Peyer's patch (tissue), 4 donors: ENCODE measurements around the gene BRS3. TPM values are rescaled to one million over a fixed set of nuclear protein-coding genes. Genes with fewer than 3 reads are reported as not detected.

Source experiments
- DNase-seq, 3 donors: peaks; one replicate each; pipeline ENCODE4 v3.0.0-alpha.2; 2017 to 2019
- H3K27ac ChIP-seq, 4 donors: fragments of 200-600 bp; sonication (generic); one replicate each; pipeline ENCODE4 v1.5.1; 2016 to 2019
- H3K27me3 ChIP-seq, 2 donors: fragments of 200-600 bp; sonication (generic); one replicate each; pipeline ENCODE4 v1.5.1; 2019
- H3K36me3 ChIP-seq, 3 donors: fragments of 200-600 bp; sonication (generic); one replicate each; pipeline ENCODE4 v1.5.1; 2016 to 2019
- H3K4me1 ChIP-seq, 4 donors: fragments of 200-600 bp; sonication (generic); one replicate each; pipeline ENCODE4 v1.5.1; 2016 to 2019
- H3K4me3 ChIP-seq, 4 donors: fragments of 200-600 bp; sonication (generic); 1 replicate in 3 of 4; 2 replicates in 1 of 4; pipeline ENCODE4 v1.5.1; 2016 to 2019; ENCODE audit warnings: mild to moderate bottlenecking in 1 of 4
- H3K9me3 ChIP-seq, 4 donors: fragments of 200-600 bp; sonication (generic); one replicate each; pipeline ENCODE4 v1.5.1; 2016 to 2019; ENCODE audit warnings: mild to moderate bottlenecking in 1 of 4
- POLR2A ChIP-seq, 2 donors: fragments of 450-650 bp; IDR thresholded peaks; one replicate each; pipeline ENCODE4 v1.5.1; 2017; ENCODE audit warnings: antibody characterized with exemption in 2 of 2, mild to moderate bottlenecking in 2 of 2, moderate library complexity in 2 of 2
- total RNA-seq, 4 donors: library from RNA; depleted of rRNA; stranded (reverse); fragments of >200 nt; gene quantifications; one replicate each; pipeline ENCODE4 v1.1.0, GENCODE V29; 2016
- TF ChIP-seq, protein P1 (sequence below), 6 experiments: fragments of 450-650 bp in 4 of 6; fragments of 200-600 bp in 2 of 6; sonication (generic) in 1 of 6; IDR thresholded peaks; one replicate each; pipeline ENCODE4 v1.5.1; 2017 to 2019; ENCODE audit warnings: antibody characterized with exemption in 6 of 6, mild to moderate bottlenecking in 3 of 6, moderate library complexity in 1 of 6

BRS3 gene
- total RNA-seq, 4 donors from 2014 or later = not detected

GRCh38 chrX:136475236-136475635, 12.5 kb upstream of the BRS3 start:
- Histone ChIP-seq H3K36me3 (no peaks in the 10 kb centered on the region), H3K9me3 (no peaks in the 10 kb centered on the region), H3K27me3 (no peaks in the 10 kb centered on the region), H3K4me3 (no peak overlapping the region), H3K27ac (no peak overlapping the region), H3K4me1 (no peaks in the 10 kb centered on the region)
- no peak for DNase-seq
- TF ChIP-seq POLR2A (IDR thresholded peaks at IDR 0.05) = no peak
- TF ChIP-seq, protein P1, sequence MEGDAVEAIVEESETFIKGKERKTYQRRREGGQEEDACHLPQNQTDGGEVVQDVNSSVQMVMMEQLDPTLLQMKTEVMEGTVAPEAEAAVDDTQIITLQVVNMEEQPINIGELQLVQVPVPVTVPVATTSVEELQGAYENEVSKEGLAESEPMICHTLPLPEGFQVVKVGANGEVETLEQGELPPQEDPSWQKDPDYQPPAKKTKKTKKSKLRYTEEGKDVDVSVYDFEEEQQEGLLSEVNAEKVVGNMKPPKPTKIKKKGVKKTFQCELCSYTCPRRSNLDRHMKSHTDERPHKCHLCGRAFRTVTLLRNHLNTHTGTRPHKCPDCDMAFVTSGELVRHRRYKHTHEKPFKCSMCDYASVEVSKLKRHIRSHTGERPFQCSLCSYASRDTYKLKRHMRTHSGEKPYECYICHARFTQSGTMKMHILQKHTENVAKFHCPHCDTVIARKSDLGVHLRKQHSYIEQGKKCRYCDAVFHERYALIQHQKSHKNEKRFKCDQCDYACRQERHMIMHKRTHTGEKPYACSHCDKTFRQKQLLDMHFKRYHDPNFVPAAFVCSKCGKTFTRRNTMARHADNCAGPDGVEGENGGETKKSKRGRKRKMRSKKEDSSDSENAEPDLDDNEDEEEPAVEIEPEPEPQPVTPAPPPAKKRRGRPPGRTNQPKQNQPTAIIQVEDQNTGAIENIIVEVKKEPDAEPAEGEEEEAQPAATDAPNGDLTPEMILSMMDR (IDR thresholded peaks at IDR 0.05) = no peak

GRCh38 chrX:136476501-136476900, 11.2 kb upstream of the BRS3 start:
- Histone ChIP-seq H3K9me3 (no peaks in the 10 kb centered on the region), H3K4me3 (no peak overlapping the region), H3K27ac (no peak overlapping the region), H3K4me1 (no peaks in the 10 kb centered on the region), H3K27me3 (no peaks in the 10 kb centered on the region), H3K36me3 (no peaks in the 10 kb centered on the region)
- DNase-seq = no peak
- TF ChIP-seq, protein P1 (IDR thresholded peaks at IDR 0.05) = no peak

GRCh38 chrX:136477026-136477425, 10.7 kb upstream of the BRS3 start:
- Histone ChIP-seq H3K36me3 (no peaks in the 10 kb centered on the region), H3K9me3 (no peaks in the 10 kb centered on the region), H3K27me3 (no peaks in the 10 kb centered on the region), H3K27ac (no peak overlapping the region), H3K4me3 (no peak overlapping the region), H3K4me1 (no peaks in the 10 kb centered on the region)
- no peak for DNase-seq
- TF ChIP-seq, protein P1 (IDR thresholded peaks at IDR 0.05) = peak in 1 of 6 experiments; percentile 19
- TF ChIP-seq POLR2A (IDR thresholded peaks at IDR 0.05) = no peak

DNA sequence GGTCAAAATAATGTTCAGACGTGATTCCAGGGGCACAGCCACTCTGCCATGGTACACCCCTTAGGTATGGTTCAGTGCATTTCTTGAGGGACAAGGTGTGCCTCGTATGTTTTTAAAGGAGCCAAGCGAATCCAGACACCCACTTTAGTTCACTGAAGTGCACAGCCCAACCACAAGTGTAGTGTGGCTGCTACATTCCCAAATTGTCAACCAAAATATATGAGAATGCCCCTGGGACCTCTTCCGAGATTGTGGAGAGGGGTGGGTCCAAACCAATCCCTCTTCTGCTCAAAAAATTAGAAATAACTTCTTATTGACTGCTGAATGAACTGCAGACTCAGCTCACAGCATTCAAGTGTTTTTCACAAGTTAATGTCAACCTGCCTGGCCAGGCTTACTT, 7.4 kb upstream of the BRS3 start:
- no peaks in the 10 kb centered on the region for H3K36me3 ChIP-seq
- no peak for DNase-seq
- no peaks in the 10 kb centered on the region for H3K9me3 ChIP-seq
- TF ChIP-seq POLR2A (IDR thresholded peaks at IDR 0.05) = no peak
- TF ChIP-seq, protein P1 (IDR thresholded peaks at IDR 0.05) = no peak
- H3K4me3 ChIP-seq = no peak overlapping the region
- no peaks in the 10 kb centered on the region for H3K27me3 ChIP-seq
- H3K4me1 ChIP-seq = no peaks in the 10 kb centered on the region
- H3K27ac ChIP-seq = no peak overlapping the region

GRCh38 chrX:136488706-136489105, 959 bp downstream of the BRS3 start:
- H3K4me1 ChIP-seq = no peaks in the 10 kb centered on the region
- no peak for TF ChIP-seq POLR2A (IDR thresholded peaks at IDR 0.05)
- TF ChIP-seq, protein P1 (IDR thresholded peaks at IDR 0.05) = no peak
- H3K4me3 ChIP-seq = no peak overlapping the region
- H3K36me3 ChIP-seq = no peaks in the 10 kb centered on the region
- no peak overlapping the region for H3K27ac ChIP-seq
- no peak for DNase-seq
- H3K9me3 ChIP-seq = no peaks in the 10 kb centered on the region
- H3K27me3 ChIP-seq = no peaks in the 10 kb centered on the region

DNA sequence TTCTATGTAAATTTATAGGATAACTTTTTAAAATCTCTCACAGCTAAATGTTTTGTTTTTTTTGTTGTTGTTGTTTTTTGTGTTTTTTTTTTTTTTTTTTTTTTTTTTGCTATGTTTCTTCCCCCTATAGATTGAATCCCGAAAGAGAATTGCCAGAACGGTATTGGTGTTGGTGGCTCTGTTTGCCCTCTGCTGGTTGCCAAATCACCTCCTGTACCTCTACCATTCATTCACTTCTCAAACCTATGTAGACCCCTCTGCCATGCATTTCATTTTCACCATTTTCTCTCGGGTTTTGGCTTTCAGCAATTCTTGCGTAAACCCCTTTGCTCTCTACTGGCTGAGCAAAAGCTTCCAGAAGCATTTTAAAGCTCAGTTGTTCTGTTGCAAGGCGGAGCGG, 4.1 kb downstream of the BRS3 start:
- DNase-seq = no peak
- no peaks in the 10 kb centered on the region for H3K27me3 ChIP-seq
- H3K27ac ChIP-seq = no peak overlapping the region
- TF ChIP-seq, protein P1 (IDR thresholded peaks at IDR 0.05) = no peak
- TF ChIP-seq POLR2A (IDR thresholded peaks at IDR 0.05) = no peak
- no peak overlapping the region for H3K4me3 ChIP-seq
- H3K36me3 ChIP-seq = no peaks in the 10 kb centered on the region
- H3K9me3 ChIP-seq = no peaks in the 10 kb centered on the region
- no peaks in the 10 kb centered on the region for H3K4me1 ChIP-seq
